OCI-LY3 (cell line): ENCODE data around the gene ARVCF.

Experiments used
- CTCF ChIP-seq: fragments of 200-600, 300-600 bp; sonication (generic); IDR thresholded peaks from 2 replicates; pipeline ENCODE4 v1.5.1; 2014; ENCODE audit warnings: antibody characterized with exemption, low read length, low read depth
- EZH2phosphoT487 ChIP-seq: fragments of 200-600 bp; shearing (Covaris generic); IDR thresholded peaks from 2 replicates; pipeline ENCODE4 v1.6.1; 2018; ENCODE audit warnings: antibody characterized with exemption, mixed run types, low read depth

- TF ChIP-seq CTCF (no peak), EZH2phosphoT487 (no peak)
Observed at GRCh38 chr22:20058989-20059770, 42.6 kb upstream of the ARVCF start.
